Measurements from ENCODE around the gene SMIM22. TPM values are rescaled to one million over a fixed set of nuclear protein-coding genes. Genes with fewer than 3 reads are reported as not detected.

SMIM22 gene
- polyA plus RNA-seq, 2 of the 4 experiments (the other 2 are of a cell fraction), result not detected

- no peak for TF ChIP-seq USF2 (IDR thresholded peaks at IDR 0.05)
- TF ChIP-seq SMC3 (IDR thresholded peaks at IDR 0.05), result no peak
- TF ChIP-seq CBX2 (IDR thresholded peaks at IDR 0.05; ENCODE audit: borderline replicate concordance, low read depth), result no peak
Observed at GRCh38 chr16:4797805-4798252, 2.7 kb downstream of the SMIM22 start (continued).

GRCh38 chr16:4798456-4798855 lies 3.3 kb downstream of the SMIM22 start:
- POLR2A ChIA-PET, result no interaction called here
- ATAC-seq (no peak), DNase-seq (ENCODE audit: low read depth in 1 of 2, low spot score in 1 of 2) (no peak), FAIRE-seq (no peak)
- no peak for TF ChIP-seq RCOR1 (IDR thresholded peaks at IDR 0.05; ENCODE audit: low read depth, low read length)
- no peak for TF ChIP-seq HDAC2 (IDR thresholded peaks at IDR 0.05)
- no peak for TF ChIP-seq ZNF302 (CRISPR knock-in tag; IDR thresholded peaks at IDR 0.05)
- TF ChIP-seq REST (IDR thresholded peaks at IDR 0.05), result no peak
- no peak for TF ChIP-seq CTCF (IDR thresholded peaks at IDR 0.05)
- no peak for TF ChIP-seq MAZ (IDR thresholded peaks at IDR 0.05; ENCODE audit: borderline replicate concordance, low read depth, low read length)
- no peak for TF ChIP-seq HOXA7 (CRISPR knock-in tag; IDR thresholded peaks at IDR 0.05)
- TF ChIP-seq KDM1A (IDR thresholded peaks at IDR 0.05; ENCODE audit: low read depth), result no peak
- TF ChIP-seq EP300 (IDR thresholded peaks at IDR 0.05), result no peak
- TF ChIP-seq SREBF2 (IDR thresholded peaks at IDR 0.05), result no peak
- TF ChIP-seq CEBPB (IDR thresholded peaks at IDR 0.05), result no peak
- TF ChIP-seq BCL3 (IDR thresholded peaks at IDR 0.05), result no peak
- no peak for TF ChIP-seq FOSB (CRISPR knock-in tag; IDR thresholded peaks at IDR 0.05)
- no peak for TF ChIP-seq TFCP2L1 (CRISPR knock-in tag; IDR thresholded peaks at IDR 0.05)
- TF ChIP-seq JUN (IDR thresholded peaks at IDR 0.05), result no peak
- no peak for TF ChIP-seq HES2 (IDR thresholded peaks at IDR 0.05)
- no peak overlapping the region for H3K4me3 ChIP-seq
- CTCF ChIA-PET, result interaction anchor here (1.0 to 1.4 kb wide), 3 partner anchors 11 to 158 kb away, joined by 4 to 5 read pairs (median 5); no protein-coding TSS in a partner anchor
- H3K4me1 ChIP-seq, result peaks cover 14% of the 10 kb centered on the region
- no peak overlapping the region for H3K4me2 ChIP-seq
- WGBS (ENCODE audit: missing lambda C conversion rate), result 89% methylated on average over 15 of the region's 16 CpGs
- H3K9me3 ChIP-seq, result no peaks in the 10 kb centered on the region
- H3K27ac ChIP-seq, result no peak overlapping the region
